Nephron progenitor cell (in vitro differentiated cells): ENCODE measurements around the gene SYNDIG1L.

Experiments
- DNase-seq: peaks from one replicate; pipeline ENCODE4 v3.0.0; 2021
- H3K27ac Mint-ChIP-seq: 2 replicates; pipeline ENCODE4 v1.8.0; 2021; ENCODE audit warnings: mild to moderate bottlenecking, moderate library complexity, mixed read lengths
- H3K27me3 Mint-ChIP-seq: 2 replicates; pipeline ENCODE4 v1.8.0; 2021; ENCODE audit warnings: mild to moderate bottlenecking, low read depth, mixed read lengths; ENCODE audit not compliant: poor library complexity
- H3K36me3 Mint-ChIP-seq: 2 replicates; pipeline ENCODE4 v1.8.0; 2021; ENCODE audit warnings: low read depth, mixed read lengths
- H3K4me1 Mint-ChIP-seq: 2 replicates; pipeline ENCODE4 v1.8.0; 2021; ENCODE audit warnings: mixed read lengths
- H3K4me3 Mint-ChIP-seq: 2 replicates; pipeline ENCODE4 v1.8.0; 2021; ENCODE audit warnings: mild to moderate bottlenecking, moderate library complexity, mixed read lengths
- H3K9me3 Mint-ChIP-seq: 2 replicates; pipeline ENCODE4 v1.8.0; 2021; ENCODE audit warnings: mild to moderate bottlenecking, moderate library complexity, mixed read lengths
- CTCF ChIP-seq: fragments of 200-600 bp; sonication (generic); IDR thresholded peaks from 2 replicates; pipeline ENCODE4 v1.5.0; 2021; ENCODE audit warnings: antibody characterized with exemption

Gene SYNDIG1L

DNA sequence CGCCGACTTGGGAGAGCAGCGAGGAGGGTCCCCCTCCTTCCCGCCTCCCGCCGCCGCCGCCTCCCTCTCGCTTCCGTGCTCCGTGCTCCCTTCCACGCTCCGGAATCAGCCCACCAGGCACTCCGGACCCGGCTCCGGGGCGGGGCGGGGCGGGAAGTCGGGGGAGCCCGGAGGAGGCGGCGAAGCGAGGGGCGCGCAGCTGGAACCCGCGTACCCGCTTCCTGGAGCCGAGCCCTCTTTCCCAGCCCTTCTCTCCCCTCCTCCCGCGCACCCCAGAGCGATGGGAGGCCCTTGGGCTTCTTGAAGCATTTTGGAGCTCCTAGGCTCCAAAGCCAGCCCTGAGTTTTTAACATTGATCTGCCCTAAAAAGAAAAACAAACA, at the start of gene SYNDIG1L:
SYNDIG1L (minus strand) TSS at position 9 of the 381 bp plus-strand sequence. CDS start 16,466 bp downstream, outside the sequence.
- Mint-ChIP-seq H3K36me3 (no peaks in the 10 kb centered on the region), H3K27ac (no peak within 1 kb of the TSS), H3K27me3 (peaks cover 49% of the 10 kb centered on the region), H3K4me3 (peak within 1 kb of the TSS; percentile 71), H3K4me1 (no peaks in the 10 kb centered on the region), H3K9me3 (peaks cover 2% of the 10 kb centered on the region)
- TF ChIP-seq CTCF = no peak
- DNase-seq = no peak

DNA sequence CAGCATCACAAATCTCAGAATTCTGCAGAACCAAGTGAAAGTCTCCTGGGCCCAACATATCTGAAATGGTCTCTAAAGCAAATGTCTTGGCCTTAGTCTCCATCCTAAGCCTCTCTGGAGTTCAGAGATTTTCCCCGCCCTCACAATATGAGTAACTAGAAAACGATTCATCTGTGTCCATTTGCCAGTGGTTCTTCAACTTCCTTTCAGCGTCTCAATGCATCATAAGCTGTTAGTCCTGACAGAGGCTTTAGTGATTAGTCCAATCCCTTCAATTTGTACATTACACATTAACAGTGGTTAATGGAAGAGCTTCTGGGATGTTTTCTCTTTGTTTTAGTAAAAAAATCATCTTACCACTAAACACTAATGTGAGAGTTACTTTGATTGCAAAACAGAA, 49.7 kb upstream of the SYNDIG1L start:
- no peak for TF ChIP-seq CTCF
- peaks cover 27% of the 10 kb centered on the region for H3K4me1 Mint-ChIP-seq
- no peak overlapping the region for H3K27ac Mint-ChIP-seq
- DNase-seq = no peak
- H3K9me3 Mint-ChIP-seq = no peaks in the 10 kb centered on the region
- H3K4me3 Mint-ChIP-seq = no peak overlapping the region
- H3K36me3 Mint-ChIP-seq = peaks cover 16% of the 10 kb centered on the region
- peaks cover 3% of the 10 kb centered on the region for H3K27me3 Mint-ChIP-seq

GRCh38 chr14:74474376-74474775, 48.4 kb upstream of the SYNDIG1L start:
- H3K27me3 Mint-ChIP-seq = peaks cover 3% of the 10 kb centered on the region
- no peak overlapping the region for H3K4me3 Mint-ChIP-seq
- H3K36me3 Mint-ChIP-seq = peaks cover 16% of the 10 kb centered on the region

DNA sequence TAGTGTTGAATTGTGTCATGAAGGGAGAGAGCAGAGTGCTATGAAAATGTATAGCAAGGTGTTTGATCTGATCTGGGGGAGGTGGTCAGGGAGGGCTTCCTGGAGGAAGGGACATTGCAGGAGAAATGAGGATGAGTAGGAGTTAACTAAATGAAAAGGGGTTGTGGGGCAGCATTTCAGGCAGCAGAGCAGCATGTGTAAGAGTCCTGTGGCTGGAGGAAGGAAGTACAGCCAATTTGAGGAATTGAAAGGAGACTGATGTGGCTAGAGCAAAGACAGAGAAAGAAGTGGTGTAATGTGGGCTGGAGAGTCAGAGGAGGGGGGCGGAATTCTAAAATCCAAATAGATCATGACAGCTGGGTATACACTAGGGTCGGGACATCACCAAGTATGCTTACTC, 46.6 kb upstream of the SYNDIG1L start:
- Mint-ChIP-seq H3K4me1 (peaks cover 13% of the 10 kb centered on the region), H3K27ac (peak overlapping the region; percentile 2), H3K27me3 (peaks cover 3% of the 10 kb centered on the region), H3K36me3 (peaks cover 16% of the 10 kb centered on the region), H3K9me3 (no peaks in the 10 kb centered on the region), H3K4me3 (no peak overlapping the region)
- no peak for DNase-seq
- no peak for TF ChIP-seq CTCF

More at GRCh38 chr14:74474376-74474775, 48.4 kb upstream of the SYNDIG1L start:
- Mint-ChIP-seq H3K4me1 (peaks cover 27% of the 10 kb centered on the region), H3K27ac (peak overlapping the region; percentile 52), H3K9me3 (no peaks in the 10 kb centered on the region)
- TF ChIP-seq CTCF = no peak
- no peak for DNase-seq

- Mint-ChIP-seq H3K27me3 (peaks cover 13% of the 10 kb centered on the region), H3K27ac (no peak overlapping the region), H3K4me1 (peaks cover 5% of the 10 kb centered on the region), H3K4me3 (no peak overlapping the region), H3K36me3 (peaks cover 16% of the 10 kb centered on the region), H3K9me3 (no peaks in the 10 kb centered on the region)
- no peak for DNase-seq
- TF ChIP-seq CTCF = no peak
Observed at GRCh38 chr14:74469548-74470518, 43.8 kb upstream of the SYNDIG1L start.

- DNase-seq = no peak
- Mint-ChIP-seq H3K4me3 (no peak overlapping the region), H3K27ac (no peak overlapping the region), H3K36me3 (peaks cover 9% of the 10 kb centered on the region), H3K9me3 (no peaks in the 10 kb centered on the region), H3K4me1 (no peaks in the 10 kb centered on the region), H3K27me3 (peaks cover 20% of the 10 kb centered on the region)
- no peak for TF ChIP-seq CTCF
Observed at GRCh38 chr14:74468513-74468912, 42.5 kb upstream of the SYNDIG1L start.
